KMS-11 (cell line): ENCODE results near the gene MMD.
A peak's percentile ranks its signal among the peaks of the same experiment; 100 is the strongest.
"Not testable (repeated sequence)": the region's sequence is repeated elsewhere in the genome, so short reads cannot be mapped to it uniquely, and the experiment has no call there.

Experiments
- H2AFZ ChIP-seq: fragments of 200-600 bp; sonication (generic); 2 replicates; pipeline ENCODE4 v1.6.1; 2016; ENCODE audit warnings: antibody characterized with exemption, mixed run types, low read depth
- H3K27ac ChIP-seq: fragments of 200-600 bp; sonication (generic); 2 replicates; pipeline ENCODE4 v1.6.1; 2016; ENCODE audit warnings: mild to moderate bottlenecking, mixed run types
- H3K27me3 ChIP-seq: fragments of 200-600 bp; sonication (generic); 2 replicates; pipeline ENCODE4 v1.6.1; 2017; ENCODE audit warnings: mild to moderate bottlenecking, low read depth, mixed run types, moderate library complexity; ENCODE audit not compliant: insufficient read depth
- H3K36me3 ChIP-seq: fragments of 200-600 bp; sonication (generic); 2 replicates; pipeline ENCODE4 v1.6.1; 2017; ENCODE audit warnings: mild to moderate bottlenecking, mixed run types; ENCODE audit not compliant: insufficient read depth
- H3K4me1 ChIP-seq: fragments of 200-600 bp; sonication (generic); 2 replicates; pipeline ENCODE4 v1.6.1; 2016; ENCODE audit warnings: mild to moderate bottlenecking, low read depth, mixed run types; ENCODE audit not compliant: poor library complexity, severe bottlenecking
- H3K4me2 ChIP-seq: fragments of 200-600 bp; sonication (generic); 2 replicates; pipeline ENCODE4 v1.7.0; 2016; ENCODE audit warnings: mild to moderate bottlenecking, mixed run types
- H3K4me3 ChIP-seq: fragments of 200-600 bp; sonication (generic); IDR thresholded peaks from 2 replicates; pipeline ENCODE4 v1.6.1; 2017; ENCODE audit warnings: low read depth, low read length, mixed read lengths; ENCODE audit not compliant: insufficient read depth
- H3K79me2 ChIP-seq: fragments of 200-600 bp; sonication (generic); 2 replicates; pipeline ENCODE4 v1.6.1; 2016; ENCODE audit warnings: low read depth, mixed run types; ENCODE audit not compliant: insufficient read depth
- H3K9ac ChIP-seq: fragments of 200-600 bp; sonication (generic); 2 replicates; pipeline ENCODE4 v1.6.1; 2016; ENCODE audit warnings: mild to moderate bottlenecking, mixed run types
- H4K20me1 ChIP-seq: fragments of 200-600 bp; sonication (generic); 2 replicates; pipeline ENCODE4 v1.6.1; 2016; ENCODE audit warnings: mild to moderate bottlenecking, mixed run types; ENCODE audit not compliant: insufficient read depth
- TF ChIP-seq, protein P1 (sequence below): fragments of 200-600 bp; sonication (generic); conservative IDR thresholded peaks from 2 replicates; pipeline ENCODE4 v1.6.1; 2017; ENCODE audit warnings: low read depth, mild to moderate bottlenecking, antibody characterized with exemption, low read length, moderate library complexity, mixed read lengths

The MMD gene, protein sequence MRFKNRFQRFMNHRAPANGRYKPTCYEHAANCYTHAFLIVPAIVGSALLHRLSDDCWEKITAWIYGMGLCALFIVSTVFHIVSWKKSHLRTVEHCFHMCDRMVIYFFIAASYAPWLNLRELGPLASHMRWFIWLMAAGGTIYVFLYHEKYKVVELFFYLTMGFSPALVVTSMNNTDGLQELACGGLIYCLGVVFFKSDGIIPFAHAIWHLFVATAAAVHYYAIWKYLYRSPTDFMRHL

DNA sequence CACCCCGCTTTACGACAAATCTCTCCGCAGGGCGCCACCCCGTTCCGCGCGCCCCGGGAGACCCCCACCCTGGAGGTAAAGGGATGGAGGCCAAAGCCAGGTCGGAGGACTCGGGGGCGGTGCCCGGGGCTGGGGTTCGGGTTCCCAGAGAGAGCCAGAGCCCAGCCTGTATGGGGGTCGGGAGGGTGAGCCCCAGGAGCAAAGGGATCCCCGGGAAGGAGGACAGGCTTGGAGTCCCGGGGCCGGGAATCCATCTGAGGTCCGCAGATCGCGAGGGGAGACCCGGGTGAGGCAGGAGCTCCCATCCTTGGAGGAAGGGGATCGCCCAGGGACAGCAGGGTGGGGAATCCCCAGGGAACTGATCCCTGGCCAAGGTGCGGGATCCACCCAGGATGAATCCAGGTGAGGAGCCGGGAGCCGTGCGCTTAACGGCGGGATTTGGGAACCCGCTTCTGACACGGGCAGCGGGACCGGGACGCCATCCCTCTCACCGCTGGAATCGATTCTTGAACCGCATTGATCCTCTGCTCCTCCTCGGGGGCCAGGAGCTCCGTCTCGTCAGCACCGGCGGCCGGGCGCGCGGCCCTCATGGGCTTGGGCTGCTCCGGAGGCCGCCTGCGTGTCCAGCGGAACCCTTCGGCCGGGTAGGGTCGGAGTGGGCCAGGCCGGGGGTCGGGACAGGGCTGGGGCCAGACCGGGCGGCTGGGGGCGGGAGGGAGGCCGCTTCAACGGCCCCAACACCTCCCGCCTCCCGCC lies at the start of gene MMD:
Gene MMD, minus strand, starts transcription at position 657 of the 756 bp plus-strand sequence. Its CDS starts 140 bp downstream, at position 517.
- peaks cover 55% of the 10 kb centered on the region for H3K4me1 ChIP-seq
- H3K27me3 ChIP-seq, result no peaks in the 10 kb centered on the region
- peak within 1 kb of the TSS; percentile 79 for H3K4me2 ChIP-seq
- H3K9ac ChIP-seq, result peak within 1 kb of the TSS; percentile 70
- peak within 1 kb of the TSS; percentile 30 for H3K27ac ChIP-seq
- H3K4me3 ChIP-seq, result no peak within 1 kb of the TSS
- no peaks in the 10 kb centered on the region for H4K20me1 ChIP-seq
- H3K36me3 ChIP-seq, result no peaks in the 10 kb centered on the region
- H2AFZ ChIP-seq, result peak within 1 kb of the TSS; percentile 89
- H3K79me2 ChIP-seq, result peaks cover 18% of the 10 kb centered on the region; the same call in 1 of the 2 replicates
- TF ChIP-seq, protein P1, sequence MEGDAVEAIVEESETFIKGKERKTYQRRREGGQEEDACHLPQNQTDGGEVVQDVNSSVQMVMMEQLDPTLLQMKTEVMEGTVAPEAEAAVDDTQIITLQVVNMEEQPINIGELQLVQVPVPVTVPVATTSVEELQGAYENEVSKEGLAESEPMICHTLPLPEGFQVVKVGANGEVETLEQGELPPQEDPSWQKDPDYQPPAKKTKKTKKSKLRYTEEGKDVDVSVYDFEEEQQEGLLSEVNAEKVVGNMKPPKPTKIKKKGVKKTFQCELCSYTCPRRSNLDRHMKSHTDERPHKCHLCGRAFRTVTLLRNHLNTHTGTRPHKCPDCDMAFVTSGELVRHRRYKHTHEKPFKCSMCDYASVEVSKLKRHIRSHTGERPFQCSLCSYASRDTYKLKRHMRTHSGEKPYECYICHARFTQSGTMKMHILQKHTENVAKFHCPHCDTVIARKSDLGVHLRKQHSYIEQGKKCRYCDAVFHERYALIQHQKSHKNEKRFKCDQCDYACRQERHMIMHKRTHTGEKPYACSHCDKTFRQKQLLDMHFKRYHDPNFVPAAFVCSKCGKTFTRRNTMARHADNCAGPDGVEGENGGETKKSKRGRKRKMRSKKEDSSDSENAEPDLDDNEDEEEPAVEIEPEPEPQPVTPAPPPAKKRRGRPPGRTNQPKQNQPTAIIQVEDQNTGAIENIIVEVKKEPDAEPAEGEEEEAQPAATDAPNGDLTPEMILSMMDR, result no peak

DNA sequence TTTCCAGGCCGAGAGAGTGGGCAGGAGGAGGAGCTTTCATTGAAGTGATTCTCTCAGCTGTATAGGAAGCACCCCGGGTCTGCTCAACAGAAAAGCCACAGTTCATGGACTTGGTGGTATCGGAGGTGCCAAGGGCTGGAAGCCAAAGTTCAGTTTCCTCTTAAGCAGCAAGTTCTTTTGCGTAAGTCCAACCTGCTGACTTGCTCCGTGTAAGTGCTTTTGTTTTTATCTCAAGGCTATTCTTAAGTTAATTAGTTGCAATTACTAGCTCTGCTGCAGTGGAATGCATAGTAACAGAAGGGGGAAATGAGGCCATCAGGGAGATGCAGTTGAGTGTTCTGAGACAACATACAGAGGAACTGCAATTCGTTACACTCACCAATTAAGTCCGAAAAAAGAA lies 45.0 kb upstream of the MMD start:
- TF ChIP-seq, protein P1, result no peak
- Histone ChIP-seq H4K20me1 (no peaks in the 10 kb centered on the region), H3K27ac (no peak overlapping the region), H3K79me2 (no peaks in the 10 kb centered on the region), H3K4me2 (no peak overlapping the region), H3K4me1 (peaks cover 5% of the 10 kb centered on the region), H3K27me3 (no peaks in the 10 kb centered on the region), H3K36me3 (no peaks in the 10 kb centered on the region), H2AFZ (no peak overlapping the region), H3K9ac (no peak overlapping the region), H3K4me3 (no peak overlapping the region)

DNA sequence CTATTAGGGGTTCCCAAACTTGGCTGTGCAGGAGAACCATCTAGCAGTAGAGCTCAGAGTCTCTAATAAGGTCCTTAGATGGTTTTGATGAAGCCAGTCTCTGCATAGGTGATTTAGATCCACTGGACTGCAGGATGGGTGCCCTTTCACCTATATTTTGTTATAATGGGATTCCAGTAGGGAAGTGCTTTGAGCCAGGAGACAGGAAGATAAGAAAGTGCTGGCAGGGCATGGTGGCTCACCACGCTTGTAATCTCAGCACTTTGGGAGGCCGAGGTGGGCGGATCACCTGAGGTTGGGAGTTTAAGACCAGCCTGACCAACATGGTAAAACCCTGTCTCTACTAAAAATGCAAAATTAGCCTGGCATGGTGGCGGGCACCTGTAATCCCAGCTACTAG lies 44.1 kb upstream of the MMD start:
- not testable (repeated sequence) for H3K4me2 ChIP-seq, H3K36me3 ChIP-seq, H4K20me1 ChIP-seq, H3K9ac ChIP-seq, H3K4me3 ChIP-seq, H3K4me1 ChIP-seq, H3K79me2 ChIP-seq, H2AFZ ChIP-seq, H3K27me3 ChIP-seq, H3K27ac ChIP-seq

DNA sequence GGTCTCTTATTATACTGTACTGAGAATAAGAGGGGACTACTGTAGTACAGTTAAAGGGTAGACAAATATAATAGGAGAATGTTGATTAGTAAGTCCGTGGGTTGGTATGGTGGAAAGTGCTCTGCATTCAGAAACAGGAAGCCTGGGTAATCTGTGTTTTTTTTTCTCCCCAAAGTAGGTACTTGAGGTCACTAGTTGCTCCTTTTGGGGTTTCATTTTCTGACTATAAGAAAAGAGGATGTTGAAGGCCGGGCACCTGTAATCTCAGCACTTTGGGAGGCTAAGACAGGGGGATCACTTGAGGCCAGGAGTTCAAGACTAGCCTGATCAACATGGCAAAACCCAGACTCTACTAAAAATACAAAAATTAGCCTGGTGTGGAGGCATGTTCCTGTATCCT lies 42.0 kb upstream of the MMD start:
- no peak overlapping the region for H3K9ac ChIP-seq
- H2AFZ ChIP-seq, result no peak overlapping the region
- H3K4me3 ChIP-seq, result no peak overlapping the region
- no peak overlapping the region for H3K4me2 ChIP-seq
- H3K79me2 ChIP-seq, result no peaks in the 10 kb centered on the region
- H3K27me3 ChIP-seq, result no peaks in the 10 kb centered on the region
- no peaks in the 10 kb centered on the region for H4K20me1 ChIP-seq
- H3K36me3 ChIP-seq, result no peaks in the 10 kb centered on the region
- H3K27ac ChIP-seq, result no peak overlapping the region
- H3K4me1 ChIP-seq, result peaks cover 5% of the 10 kb centered on the region
- TF ChIP-seq, protein P1, result no peak

DNA sequence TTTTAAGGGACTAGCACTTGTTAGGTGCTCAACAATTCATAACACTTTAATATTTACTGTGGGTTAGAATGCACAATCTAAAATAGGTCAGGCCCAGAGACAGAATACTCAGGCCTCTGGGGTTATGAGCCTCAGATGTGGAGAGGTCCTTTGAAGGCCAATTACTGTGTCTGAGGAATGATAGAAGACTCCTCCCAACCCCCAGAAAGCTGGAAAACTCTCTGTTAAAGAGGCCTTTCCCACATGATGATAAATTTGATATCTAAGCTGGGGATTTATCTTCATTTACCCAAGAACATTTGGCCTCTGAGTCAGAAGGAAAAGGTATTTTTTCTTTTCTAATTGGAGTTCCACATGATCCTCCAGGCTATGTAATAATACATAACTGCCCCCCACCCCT lies 41.1 kb upstream of the MMD start:
- no peak overlapping the region for H3K9ac ChIP-seq

More for the DNA sequence above, 41.1 kb upstream of the MMD start:
- Histone ChIP-seq H3K4me2 (no peak overlapping the region), H2AFZ (no peak overlapping the region), H3K27ac (no peak overlapping the region), H4K20me1 (no peaks in the 10 kb centered on the region), H3K27me3 (no peaks in the 10 kb centered on the region), H3K36me3 (no peaks in the 10 kb centered on the region), H3K4me3 (no peak overlapping the region), H3K4me1 (peaks cover 5% of the 10 kb centered on the region), H3K79me2 (no peaks in the 10 kb centered on the region)
- TF ChIP-seq, protein P1, result no peak
